Astrocyte of the cerebellum (primary cell): ENCODE results near the gene CLASP1.
"Not testable (repeated sequence)": the region's sequence is repeated elsewhere in the genome, so short reads cannot be mapped to it uniquely, and the experiment has no call there.

Experiments used
- DNase-seq: peaks from one replicate; pipeline ENCODE4 v3.0.0-alpha.2; 2011; ENCODE audit warnings: low read depth
- H3K4me3 ChIP-seq: 2 replicates; pipeline ENCODE4 v1.5.1; 2011; ENCODE audit warnings: mild to moderate bottlenecking, low read depth, low read length, moderate library complexity
- in situ Hi-C: cut with HindIII; loops from 2 replicates; pipeline ENCODE4 v1.10.0; 2017; ENCODE audit warnings: low sequenced_read_pairs
- TF ChIP-seq, protein P1 (sequence below): IDR thresholded peaks from 2 replicates; pipeline ENCODE4 v1.5.1; 2012; ENCODE audit warnings: low read length, low read depth, moderate library complexity, mild to moderate bottlenecking; ENCODE audit errors: missing control alignments

Gene CLASP1

DNA sequence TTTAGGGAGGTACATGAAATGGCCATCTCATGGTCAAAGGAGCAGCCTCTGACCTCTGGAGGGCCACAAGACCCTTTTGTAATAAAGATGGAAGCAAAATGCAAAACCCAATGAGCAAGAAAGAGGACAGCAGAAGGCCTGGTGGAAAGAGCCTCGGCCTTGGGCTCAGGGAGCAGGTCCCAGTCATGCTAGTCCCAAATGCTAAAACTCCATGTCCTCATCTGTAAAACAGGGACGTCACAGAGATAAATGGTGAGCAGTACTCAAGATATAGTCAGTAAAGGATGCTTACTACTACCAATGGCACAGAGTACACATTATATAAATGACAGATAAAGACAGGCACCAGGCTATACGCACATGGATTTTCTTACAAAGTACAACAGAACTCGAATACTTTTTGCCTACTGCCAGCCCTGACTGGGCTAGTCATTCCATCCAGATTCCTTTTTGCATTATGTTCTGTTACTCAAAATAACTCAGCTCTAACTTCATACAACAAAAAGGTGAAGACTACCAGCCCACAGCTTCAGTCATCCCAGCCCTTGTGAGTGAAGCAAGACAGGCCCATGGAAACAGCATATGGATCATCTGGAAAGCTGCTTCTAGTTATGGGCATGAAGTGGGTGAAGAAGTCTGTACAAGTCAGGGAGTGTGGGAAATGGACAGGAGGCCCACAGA lies 299.4 kb downstream of the CLASP1 start:
- TF ChIP-seq, protein P1, sequence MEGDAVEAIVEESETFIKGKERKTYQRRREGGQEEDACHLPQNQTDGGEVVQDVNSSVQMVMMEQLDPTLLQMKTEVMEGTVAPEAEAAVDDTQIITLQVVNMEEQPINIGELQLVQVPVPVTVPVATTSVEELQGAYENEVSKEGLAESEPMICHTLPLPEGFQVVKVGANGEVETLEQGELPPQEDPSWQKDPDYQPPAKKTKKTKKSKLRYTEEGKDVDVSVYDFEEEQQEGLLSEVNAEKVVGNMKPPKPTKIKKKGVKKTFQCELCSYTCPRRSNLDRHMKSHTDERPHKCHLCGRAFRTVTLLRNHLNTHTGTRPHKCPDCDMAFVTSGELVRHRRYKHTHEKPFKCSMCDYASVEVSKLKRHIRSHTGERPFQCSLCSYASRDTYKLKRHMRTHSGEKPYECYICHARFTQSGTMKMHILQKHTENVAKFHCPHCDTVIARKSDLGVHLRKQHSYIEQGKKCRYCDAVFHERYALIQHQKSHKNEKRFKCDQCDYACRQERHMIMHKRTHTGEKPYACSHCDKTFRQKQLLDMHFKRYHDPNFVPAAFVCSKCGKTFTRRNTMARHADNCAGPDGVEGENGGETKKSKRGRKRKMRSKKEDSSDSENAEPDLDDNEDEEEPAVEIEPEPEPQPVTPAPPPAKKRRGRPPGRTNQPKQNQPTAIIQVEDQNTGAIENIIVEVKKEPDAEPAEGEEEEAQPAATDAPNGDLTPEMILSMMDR, result no peak
- no peak for DNase-seq
- in situ Hi-C loops, result no loop called here
- no peak overlapping the region for H3K4me3 ChIP-seq

- H3K4me3 ChIP-seq, result no peak overlapping the region
- TF ChIP-seq, protein P1, result no peak
- in situ Hi-C loops, result no loop called here
- no peak for DNase-seq
These were observed 301.0 kb downstream of the CLASP1 start for GRCh38 chr2:121348128-121348740.

DNA sequence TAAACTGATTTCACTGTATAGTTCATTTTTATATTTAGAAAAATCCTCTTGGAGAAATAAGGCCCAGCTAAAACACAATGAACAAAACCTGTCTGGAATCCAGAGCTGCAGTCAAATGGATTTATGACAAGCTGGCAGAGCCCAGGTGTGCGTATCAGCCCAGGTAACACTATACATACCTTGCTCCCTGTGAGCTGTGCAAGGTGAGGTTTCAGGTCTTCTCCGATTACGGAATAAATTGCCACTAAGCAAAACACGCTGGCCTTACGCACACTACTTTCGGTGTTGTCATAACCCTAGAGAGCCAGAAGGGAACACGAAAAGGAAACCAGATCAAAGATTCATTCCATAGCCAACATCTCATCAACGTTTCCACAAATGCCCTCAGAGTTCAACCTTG lies 302.4 kb downstream of the CLASP1 start:
- in situ Hi-C loops, result no loop called here
- TF ChIP-seq, protein P1, result no peak
- DNase-seq, result no peak
- no peak overlapping the region for H3K4me3 ChIP-seq

GRCh38 chr2:121346407-121346806 lies 302.9 kb downstream of the CLASP1 start:
- TF ChIP-seq, protein P1, result no peak
- in situ Hi-C loops, result no loop called here

GRCh38 chr2:121345887-121346286 lies 303.4 kb downstream of the CLASP1 start:
- TF ChIP-seq, protein P1, result no peak
- DNase-seq, result no peak
- in situ Hi-C loops, result no loop called here
- no peak overlapping the region for H3K4me3 ChIP-seq

More at GRCh38 chr2:121346407-121346806, 302.9 kb downstream of the CLASP1 start:
- DNase-seq, result no peak
- no peak overlapping the region for H3K4me3 ChIP-seq

GRCh38 chr2:121345101-121345500 lies 304.2 kb downstream of the CLASP1 start:
- H3K4me3 ChIP-seq, result no peak overlapping the region
- no peak for DNase-seq
- in situ Hi-C loops, result no loop called here
- TF ChIP-seq, protein P1, result no peak

GRCh38 chr2:121343828-121344399 lies 305.3 kb downstream of the CLASP1 start:
- in situ Hi-C loops, DNase-seq, H3K4me3 ChIP-seq: not testable (repeated sequence)
